ENCODE measurements around the gene BAZ2A.

DNA sequence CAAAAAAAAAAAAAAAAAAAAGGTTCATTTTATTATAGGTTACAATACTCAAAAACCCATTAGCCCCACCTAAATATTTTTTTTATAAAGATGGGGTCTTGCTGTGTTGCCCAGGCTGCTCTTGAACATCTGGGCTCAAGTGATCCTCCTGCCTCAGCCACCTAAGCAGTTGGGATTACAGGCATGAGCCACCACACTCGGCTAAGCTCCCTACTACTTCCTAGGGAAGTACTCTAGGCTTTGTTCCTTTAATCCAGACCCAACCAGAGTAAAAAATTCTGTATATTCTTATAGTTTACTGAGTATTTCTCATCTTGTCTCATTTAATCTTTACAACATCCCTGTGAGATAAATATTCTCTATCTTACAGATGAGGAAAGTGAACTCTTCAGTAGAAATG is 57.8 kb downstream of the BAZ2A start:
- TF ChIP-seq, protein P1, sequence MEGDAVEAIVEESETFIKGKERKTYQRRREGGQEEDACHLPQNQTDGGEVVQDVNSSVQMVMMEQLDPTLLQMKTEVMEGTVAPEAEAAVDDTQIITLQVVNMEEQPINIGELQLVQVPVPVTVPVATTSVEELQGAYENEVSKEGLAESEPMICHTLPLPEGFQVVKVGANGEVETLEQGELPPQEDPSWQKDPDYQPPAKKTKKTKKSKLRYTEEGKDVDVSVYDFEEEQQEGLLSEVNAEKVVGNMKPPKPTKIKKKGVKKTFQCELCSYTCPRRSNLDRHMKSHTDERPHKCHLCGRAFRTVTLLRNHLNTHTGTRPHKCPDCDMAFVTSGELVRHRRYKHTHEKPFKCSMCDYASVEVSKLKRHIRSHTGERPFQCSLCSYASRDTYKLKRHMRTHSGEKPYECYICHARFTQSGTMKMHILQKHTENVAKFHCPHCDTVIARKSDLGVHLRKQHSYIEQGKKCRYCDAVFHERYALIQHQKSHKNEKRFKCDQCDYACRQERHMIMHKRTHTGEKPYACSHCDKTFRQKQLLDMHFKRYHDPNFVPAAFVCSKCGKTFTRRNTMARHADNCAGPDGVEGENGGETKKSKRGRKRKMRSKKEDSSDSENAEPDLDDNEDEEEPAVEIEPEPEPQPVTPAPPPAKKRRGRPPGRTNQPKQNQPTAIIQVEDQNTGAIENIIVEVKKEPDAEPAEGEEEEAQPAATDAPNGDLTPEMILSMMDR (IDR thresholded peaks at IDR 0.05; ENCODE audit: insufficient read depth, low read depth, low read length): no peak
- TF ChIP-seq EZH2 (IDR thresholded peaks at IDR 0.05; ENCODE audit: insufficient read depth, low read length): no peak

Data from astrocyte (in vitro differentiated cells and primary cell).